WTC11 (cell line): ENCODE measurements around the gene KCTD18. TPM values are rescaled to one million over a fixed set of nuclear protein-coding genes. Genes with fewer than 3 reads are reported as not detected.

Experiments used
- ATAC-seq: fragments of 200-7000 bp; cut with Tn5 transposase; 2 replicates; pipeline ENCODE4 v1.10.0; 2021; ENCODE audit warnings: mild to moderate bottlenecking, moderate library complexity
- CTCF ChIA-PET: fragments of 300-600 bp; sonication (Branson Sonifier 250); formaldehyde crosslinking; loops from one replicate; lab custom pipeline; 2021; ENCODE audit warnings: antibody characterized with exemption; lab: Charles Lee
- POLR2A ChIA-PET: fragments of 350-600 bp; sonication (Branson Sonifier 250); formaldehyde crosslinking; loops from one replicate; lab custom pipeline; 2021; ENCODE audit warnings: antibody characterized with exemption; lab: Charles Lee
- DNase-seq: peaks from one replicate; pipeline ENCODE4 v3.0.0; 2021; ENCODE audit warnings: low spot score
- H3K27ac Mint-ChIP-seq: 2 replicates; pipeline ENCODE4 v1.8.0; 2021; ENCODE audit warnings: mixed read lengths
- H3K27me3 Mint-ChIP-seq: 2 replicates; pipeline ENCODE4 v1.8.0; 2021; ENCODE audit warnings: low read depth, mild to moderate bottlenecking, moderate library complexity, mixed read lengths
- H3K36me3 Mint-ChIP-seq: 2 replicates; pipeline ENCODE4 v1.8.0; 2021; ENCODE audit warnings: mixed read lengths
- H3K4me1 Mint-ChIP-seq: 2 replicates; pipeline ENCODE4 v1.8.0; 2022; ENCODE audit warnings: mixed read lengths
- H3K4me3 Mint-ChIP-seq: 2 replicates; pipeline ENCODE4 v1.8.0; 2021; ENCODE audit warnings: mild to moderate bottlenecking, moderate library complexity, mixed read lengths
- H3K9me3 Mint-ChIP-seq: 2 replicates; pipeline ENCODE4 v1.8.0; 2021; ENCODE audit warnings: mixed read lengths
- ATF2 ChIP-seq: sonication (generic); formaldehyde crosslinking; IDR thresholded peaks from 2 replicates; pipeline ENCODE4 v1.8.1; 2022; ENCODE audit warnings: low read depth, missing genetic modification reagents, borderline replicate concordance
- CREM ChIP-seq: sonication (generic); formaldehyde crosslinking; IDR thresholded peaks from 2 replicates; pipeline ENCODE4 v1.8.1; 2022; ENCODE audit warnings: mild to moderate bottlenecking, missing genetic modification reagents, moderate library complexity
- EMX1 ChIP-seq: fragments of 250-450 bp; sonication (Bioruptor Pico); IDR thresholded peaks from 2 replicates; pipeline ENCODE4 v1.8.0; 2021; ENCODE audit warnings: mild to moderate bottlenecking
- JUN ChIP-seq: sonication (generic); formaldehyde crosslinking; IDR thresholded peaks from 2 replicates; pipeline ENCODE4 v1.8.0; 2023; ENCODE audit warnings: mild to moderate bottlenecking, missing genetic modification reagents
- PRRX2 ChIP-seq: fragments of 250-450 bp; sonication (Bioruptor Pico); IDR thresholded peaks from 2 replicates; pipeline ENCODE4 v1.8.0; 2021; ENCODE audit warnings: mild to moderate bottlenecking
- SMAD3 ChIP-seq: sonication (generic); formaldehyde crosslinking; IDR thresholded peaks from 2 replicates; pipeline ENCODE4 v1.8.0; 2022; ENCODE audit warnings: missing genetic modification reagents, mild to moderate bottlenecking, borderline replicate concordance
- SOX15 ChIP-seq: fragments of 250-450 bp; sonication (Bioruptor Pico); IDR thresholded peaks from 2 replicates; pipeline ENCODE4 v1.9.0; 2021; ENCODE audit warnings: mild to moderate bottlenecking
- TCF7 ChIP-seq: sonication (generic); formaldehyde crosslinking; IDR thresholded peaks from 2 replicates; pipeline ENCODE4 v1.8.0; 2022; ENCODE audit warnings: mild to moderate bottlenecking, low read depth, missing genetic modification reagents, moderate library complexity
- USF2 ChIP-seq: sonication (generic); formaldehyde crosslinking; IDR thresholded peaks from 2 replicates; pipeline ENCODE4 v1.8.1; 2023; ENCODE audit warnings: mild to moderate bottlenecking, missing genetic modification reagents, moderate library complexity
- ZNF671 ChIP-seq: fragments of 250-450 bp; sonication (Bioruptor Pico); IDR thresholded peaks from 2 replicates; pipeline ENCODE4 v1.8.0; 2021; ENCODE audit warnings: mild to moderate bottlenecking
- total RNA-seq: library from RNA; stranded (reverse); gene quantifications from 3 replicates; pipeline ENCODE4 v1.2.3, GENCODE V29; 2021
- TF ChIP-seq, protein P1 (sequence below): fragments of 200-600 bp; IDR thresholded peaks from 2 replicates; pipeline ENCODE4 v1.8.0; 2022; ENCODE audit warnings: antibody characterized with exemption
- TF ChIP-seq, protein P2 (sequence below): fragments of 250-450 bp; sonication (Bioruptor Pico); IDR thresholded peaks from 2 replicates; pipeline ENCODE4 v2.1.2; 2022; ENCODE audit warnings: mild to moderate bottlenecking, moderate library complexity
- TF ChIP-seq, protein P3 (sequence below): sonication (generic); formaldehyde crosslinking; IDR thresholded peaks from 2 replicates; pipeline ENCODE4 v1.8.0; 2023; ENCODE audit warnings: mild to moderate bottlenecking, missing genetic modification reagents
- TF ChIP-seq, protein P4 (sequence below): fragments of 250-450 bp; sonication (Bioruptor Pico); IDR thresholded peaks from 2 replicates; pipeline ENCODE4 v1.9.0; 2021; ENCODE audit warnings: mild to moderate bottlenecking

The KCTD18 gene
- total RNA-seq, 1 experiment from 2014 or later, result 4.9 TPM

- 0 out of 2 replicates have a peak, but pooled peaks cover 5% of the 10 kb centered on the region for H3K9me3 Mint-ChIP-seq
- H3K4me1 Mint-ChIP-seq, result peaks cover 14% of the 10 kb centered on the region
- no peak for ATAC-seq
- H3K27ac Mint-ChIP-seq, result no peak overlapping the region
- H3K36me3 Mint-ChIP-seq, result peaks cover 42% of the 10 kb centered on the region
- H3K4me3 Mint-ChIP-seq, result no peak overlapping the region
- TF ChIP-seq, protein P1, sequence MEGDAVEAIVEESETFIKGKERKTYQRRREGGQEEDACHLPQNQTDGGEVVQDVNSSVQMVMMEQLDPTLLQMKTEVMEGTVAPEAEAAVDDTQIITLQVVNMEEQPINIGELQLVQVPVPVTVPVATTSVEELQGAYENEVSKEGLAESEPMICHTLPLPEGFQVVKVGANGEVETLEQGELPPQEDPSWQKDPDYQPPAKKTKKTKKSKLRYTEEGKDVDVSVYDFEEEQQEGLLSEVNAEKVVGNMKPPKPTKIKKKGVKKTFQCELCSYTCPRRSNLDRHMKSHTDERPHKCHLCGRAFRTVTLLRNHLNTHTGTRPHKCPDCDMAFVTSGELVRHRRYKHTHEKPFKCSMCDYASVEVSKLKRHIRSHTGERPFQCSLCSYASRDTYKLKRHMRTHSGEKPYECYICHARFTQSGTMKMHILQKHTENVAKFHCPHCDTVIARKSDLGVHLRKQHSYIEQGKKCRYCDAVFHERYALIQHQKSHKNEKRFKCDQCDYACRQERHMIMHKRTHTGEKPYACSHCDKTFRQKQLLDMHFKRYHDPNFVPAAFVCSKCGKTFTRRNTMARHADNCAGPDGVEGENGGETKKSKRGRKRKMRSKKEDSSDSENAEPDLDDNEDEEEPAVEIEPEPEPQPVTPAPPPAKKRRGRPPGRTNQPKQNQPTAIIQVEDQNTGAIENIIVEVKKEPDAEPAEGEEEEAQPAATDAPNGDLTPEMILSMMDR, result no peak
- TF ChIP-seq USF2 (CRISPR knock-in tag) (no peak), ATF2 (CRISPR knock-in tag) (no peak), ZNF671 (no peak), TCF7 (no peak), PRRX2 (CRISPR knock-in tag) (no peak), SOX15 (no peak), JUN (no peak), SMAD3 (CRISPR knock-in tag) (no peak)
- TF ChIP-seq, protein P2, sequence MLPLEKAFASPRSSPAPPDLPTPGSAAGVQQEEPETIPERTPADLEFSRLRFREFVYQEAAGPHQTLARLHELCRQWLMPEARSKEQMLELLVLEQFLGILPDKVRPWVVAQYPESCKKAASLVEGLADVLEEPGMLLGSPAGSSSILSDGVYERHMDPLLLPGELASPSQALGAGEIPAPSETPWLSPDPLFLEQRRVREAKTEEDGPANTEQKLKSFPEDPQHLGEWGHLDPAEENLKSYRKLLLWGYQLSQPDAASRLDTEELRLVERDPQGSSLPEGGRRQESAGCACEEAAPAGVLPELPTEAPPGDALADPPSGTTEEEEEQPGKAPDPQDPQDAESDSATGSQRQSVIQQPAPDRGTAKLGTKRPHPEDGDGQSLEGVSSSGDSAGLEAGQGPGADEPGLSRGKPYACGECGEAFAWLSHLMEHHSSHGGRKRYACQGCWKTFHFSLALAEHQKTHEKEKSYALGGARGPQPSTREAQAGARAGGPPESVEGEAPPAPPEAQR (CRISPR knock-in tag), result no peak
- TF ChIP-seq, protein P3, sequence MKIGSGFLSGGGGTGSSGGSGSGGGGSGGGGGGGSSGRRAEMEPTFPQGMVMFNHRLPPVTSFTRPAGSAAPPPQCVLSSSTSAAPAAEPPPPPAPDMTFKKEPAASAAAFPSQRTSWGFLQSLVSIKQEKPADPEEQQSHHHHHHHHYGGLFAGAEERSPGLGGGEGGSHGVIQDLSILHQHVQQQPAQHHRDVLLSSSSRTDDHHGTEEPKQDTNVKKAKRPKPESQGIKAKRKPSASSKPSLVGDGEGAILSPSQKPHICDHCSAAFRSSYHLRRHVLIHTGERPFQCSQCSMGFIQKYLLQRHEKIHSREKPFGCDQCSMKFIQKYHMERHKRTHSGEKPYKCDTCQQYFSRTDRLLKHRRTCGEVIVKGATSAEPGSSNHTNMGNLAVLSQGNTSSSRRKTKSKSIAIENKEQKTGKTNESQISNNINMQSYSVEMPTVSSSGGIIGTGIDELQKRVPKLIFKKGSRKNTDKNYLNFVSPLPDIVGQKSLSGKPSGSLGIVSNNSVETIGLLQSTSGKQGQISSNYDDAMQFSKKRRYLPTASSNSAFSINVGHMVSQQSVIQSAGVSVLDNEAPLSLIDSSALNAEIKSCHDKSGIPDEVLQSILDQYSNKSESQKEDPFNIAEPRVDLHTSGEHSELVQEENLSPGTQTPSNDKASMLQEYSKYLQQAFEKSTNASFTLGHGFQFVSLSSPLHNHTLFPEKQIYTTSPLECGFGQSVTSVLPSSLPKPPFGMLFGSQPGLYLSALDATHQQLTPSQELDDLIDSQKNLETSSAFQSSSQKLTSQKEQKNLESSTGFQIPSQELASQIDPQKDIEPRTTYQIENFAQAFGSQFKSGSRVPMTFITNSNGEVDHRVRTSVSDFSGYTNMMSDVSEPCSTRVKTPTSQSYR (CRISPR knock-in tag), result no peak
- no peak for DNase-seq
- H3K27me3 Mint-ChIP-seq, result no peaks in the 10 kb centered on the region
- ChIA-PET POLR2A (no interaction called here), CTCF (no interaction called here)
Measured at GRCh38 chr2:200451511-200451910, 58.4 kb downstream of the KCTD18 start.

DNA sequence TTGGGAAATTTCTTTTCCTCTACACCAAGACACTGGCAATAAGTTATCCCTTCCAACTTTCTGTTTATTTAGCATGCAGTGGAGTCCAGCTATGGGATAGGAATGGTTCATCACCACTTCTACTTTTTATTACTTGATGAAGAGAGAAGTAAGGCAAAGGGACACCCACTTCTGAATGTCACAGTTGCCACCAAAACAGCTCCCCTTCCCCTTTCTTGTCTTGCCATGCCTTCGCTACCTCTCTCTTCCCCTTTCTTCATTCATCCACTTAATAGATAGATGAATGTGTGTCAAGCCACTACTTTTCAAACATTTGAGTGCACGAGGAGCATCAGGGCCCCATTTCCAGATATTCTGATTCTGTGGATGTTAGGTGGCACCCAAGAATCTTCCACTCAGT, 59.6 kb downstream of the KCTD18 start:
- TF ChIP-seq CREM (no peak), EMX1 (no peak)
- TF ChIP-seq, protein P4, sequence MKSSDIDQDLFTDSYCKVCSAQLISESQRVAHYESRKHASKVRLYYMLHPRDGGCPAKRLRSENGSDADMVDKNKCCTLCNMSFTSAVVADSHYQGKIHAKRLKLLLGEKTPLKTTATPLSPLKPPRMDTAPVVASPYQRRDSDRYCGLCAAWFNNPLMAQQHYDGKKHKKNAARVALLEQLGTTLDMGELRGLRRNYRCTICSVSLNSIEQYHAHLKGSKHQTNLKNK (CRISPR knock-in tag), result no peak

GRCh38 chr2:200449149-200449548, 60.7 kb downstream of the KCTD18 start:
- CTCF ChIA-PET, result interaction anchor here (1.4 kb wide), 1 partner anchor 394 kb away, joined by 3 read pairs; no protein-coding TSS in a partner anchor
- peaks cover 42% of the 10 kb centered on the region for H3K36me3 Mint-ChIP-seq
- H3K27ac Mint-ChIP-seq, result no peak overlapping the region
- H3K4me1 Mint-ChIP-seq, result peaks cover 12% of the 10 kb centered on the region
- no peak overlapping the region for H3K4me3 Mint-ChIP-seq
- no peaks in the 10 kb centered on the region for H3K27me3 Mint-ChIP-seq
- TF ChIP-seq, protein P3 (CRISPR knock-in tag), result no peak
- TF ChIP-seq, all 79 proteins: peak for 0
- ATAC-seq (no peak), DNase-seq (no peak)
- H3K9me3 Mint-ChIP-seq, result 0 out of 2 replicates have a peak, but pooled peaks cover 5% of the 10 kb centered on the region
- POLR2A ChIA-PET, result no interaction called here

More for the DNA sequence above, 59.6 kb downstream of the KCTD18 start:
- ChIA-PET POLR2A (no interaction called here), CTCF (no interaction called here)
- no peak for ATAC-seq
- peaks cover 14% of the 10 kb centered on the region for H3K4me1 Mint-ChIP-seq
- DNase-seq, result no peak
- H3K9me3 Mint-ChIP-seq, result 0 out of 2 replicates have a peak, but pooled peaks cover 5% of the 10 kb centered on the region
- no peak overlapping the region for H3K4me3 Mint-ChIP-seq
- peaks cover 46% of the 10 kb centered on the region for H3K36me3 Mint-ChIP-seq
- no peak overlapping the region for H3K27ac Mint-ChIP-seq
- no peaks in the 10 kb centered on the region for H3K27me3 Mint-ChIP-seq
